Uterus (tissue), 4 donors: ENCODE results near the gene LRBA. TPM values are rescaled to one million over a fixed set of nuclear protein-coding genes. Genes with fewer than 3 reads are reported as not detected.

ENCODE experiments used
- DNase-seq, 2 donors: peaks; one replicate each; pipeline ENCODE4 v3.0.0-alpha.2; 2019 to 2020
- H3K27ac ChIP-seq, 2 donors: fragments of 200-600 bp; sonication (generic); 1 replicate in 1 of 2; 2 replicates in 1 of 2; pipeline ENCODE4 v1.5.1; 2016 to 2018
- H3K27me3 ChIP-seq, 2 donors: fragments of 200-600 bp; sonication (generic); one replicate each; pipeline ENCODE4 v1.5.1; 2018 to 2019; ENCODE audit warnings: control low read depth in 1 of 2
- H3K36me3 ChIP-seq, 2 donors: fragments of 200-600 bp; sonication (generic); one replicate each; pipeline ENCODE4 v1.5.1; 2019; ENCODE audit warnings: control low read depth in 1 of 2
- H3K4me1 ChIP-seq, 2 donors: fragments of 200-600 bp; sonication (generic); one replicate each; pipeline ENCODE4 v1.5.1; 2018 to 2019; ENCODE audit warnings: control low read depth in 1 of 2
- H3K4me3 ChIP-seq, 2 donors: fragments of 200-600 bp; sonication (generic); 1 replicate in 1 of 2; 2 replicates in 1 of 2; pipeline ENCODE4 v1.5.1; 2018 to 2019; ENCODE audit warnings: mild to moderate bottlenecking in 1 of 2
- H3K9me3 ChIP-seq, 2 donors: fragments of 200-600 bp; sonication (generic); one replicate each; pipeline ENCODE4 v1.5.1; 2019; ENCODE audit warnings: control low read depth in 1 of 2
- CTCF ChIP-seq, 4 experiments: fragments of 200-600 bp in 2 of 4; fragments of 450-650 bp in 2 of 4; sonication (generic) in 2 of 4; IDR thresholded peaks; one replicate each; pipeline ENCODE4 v1.5.1; 2016 to 2019; ENCODE audit warnings: antibody characterized with exemption in 4 of 4, mild to moderate bottlenecking in 2 of 4, moderate library complexity in 1 of 4
- POLR2A ChIP-seq, 2 donors: fragments of 450-650 bp; IDR thresholded peaks; one replicate each; pipeline ENCODE4 v1.6.1; 2016; ENCODE audit warnings: antibody characterized with exemption in 2 of 2, mild to moderate bottlenecking in 1 of 2, moderate library complexity in 1 of 2
- intact Hi-C: fragments of 100-400 bp; cut with DNase I; formaldehyde crosslinking; loops from one replicate; pipeline ENCODE4 v1.15.1; 2023; ENCODE audit warnings: low total_unique reads
- total RNA-seq, 4 donors: library from RNA; depleted of rRNA in 3 of 4; stranded (reverse); fragments of >200 nt in 3 of 4; gene quantifications; one replicate each; pipeline versions ENCODE4 v1.1.0 to v1.2.4, GENCODE V29; 2014 to 2023
- donor health status: DM: yes; HTN: yes; CAD: no.

Gene LRBA
- total RNA-seq, 4 donors from 2014 or later, result 32.0 to 126 (median 41.7) TPM

- intact Hi-C loops, result no loop called here
- TF ChIP-seq POLR2A (IDR thresholded peaks at IDR 0.05) (no peak), CTCF (IDR thresholded peaks at IDR 0.05) (no peak)
Observed at GRCh38 chr4:150316332-150317205, 698.5 kb downstream of the LRBA start.

GRCh38 chr4:150315691-150316090 lies 699.4 kb downstream of the LRBA start:
- Histone ChIP-seq H3K27ac (no peak overlapping the region), H3K9me3 (no peaks in the 10 kb centered on the region), H3K27me3 (no peaks in the 10 kb centered on the region), H3K4me3 (no peak overlapping the region), H3K36me3 (no peaks in the 10 kb centered on the region), H3K4me1 (no peaks in the 10 kb centered on the region)
- no peak for TF ChIP-seq POLR2A (IDR thresholded peaks at IDR 0.05)
- TF ChIP-seq CTCF (IDR thresholded peaks at IDR 0.05), result no peak
- DNase-seq, result no peak
- intact Hi-C loops, result no loop called here

More at GRCh38 chr4:150316332-150317205, 698.5 kb downstream of the LRBA start:
- Histone ChIP-seq H3K9me3 (no peaks in the 10 kb centered on the region), H3K27ac (no peak overlapping the region), H3K36me3 (no peaks in the 10 kb centered on the region), H3K4me1 (no peaks in the 10 kb centered on the region), H3K4me3 (no peak overlapping the region), H3K27me3 (no peaks in the 10 kb centered on the region)
- DNase-seq, result no peak

GRCh38 chr4:150315175-150315574 lies 699.9 kb downstream of the LRBA start:
- Histone ChIP-seq H3K36me3 (no peaks in the 10 kb centered on the region), H3K9me3 (no peaks in the 10 kb centered on the region), H3K27me3 (no peaks in the 10 kb centered on the region), H3K27ac (no peak overlapping the region), H3K4me1 (no peaks in the 10 kb centered on the region), H3K4me3 (no peak overlapping the region)
- intact Hi-C loops, result no loop called here
- no peak for DNase-seq
- TF ChIP-seq CTCF (IDR thresholded peaks at IDR 0.05) (no peak), POLR2A (IDR thresholded peaks at IDR 0.05) (no peak)

- intact Hi-C loops, result no loop called here
- no peaks in the 10 kb centered on the region for H3K4me1 ChIP-seq
- DNase-seq, result no peak
- no peak overlapping the region for H3K27ac ChIP-seq
- H3K36me3 ChIP-seq, result no peaks in the 10 kb centered on the region
- TF ChIP-seq CTCF (IDR thresholded peaks at IDR 0.05), result no peak
- TF ChIP-seq POLR2A (IDR thresholded peaks at IDR 0.05), result no peak
- H3K9me3 ChIP-seq, result no peaks in the 10 kb centered on the region
- H3K4me3 ChIP-seq, result no peak overlapping the region
- no peaks in the 10 kb centered on the region for H3K27me3 ChIP-seq
Observed at GRCh38 chr4:150314031-150314430, 701.1 kb downstream of the LRBA start.

GRCh38 chr4:150310159-150310895 lies 704.8 kb downstream of the LRBA start:
- TF ChIP-seq POLR2A (IDR thresholded peaks at IDR 0.05), result no peak
- no peak for TF ChIP-seq CTCF (IDR thresholded peaks at IDR 0.05)
- Histone ChIP-seq H3K9me3 (no peaks in the 10 kb centered on the region), H3K4me1 (no peaks in the 10 kb centered on the region), H3K36me3 (no peaks in the 10 kb centered on the region), H3K4me3 (no peak overlapping the region), H3K27ac (no peak overlapping the region), H3K27me3 (no peaks in the 10 kb centered on the region)
- intact Hi-C loops, result no loop called here
- no peak for DNase-seq
